ENCODE data around the gene ABCC1. TPM values are rescaled to one million over a fixed set of nuclear protein-coding genes. Genes with fewer than 3 reads are reported as not detected.
"Not testable (repeated sequence)": the region's sequence is repeated elsewhere in the genome, so short reads cannot be mapped to it uniquely, and the experiment has no call there.

Gene ABCC1
- 4.5 TPM for polyA plus RNA-seq (ENCODE audit: insufficient read length)

DNA sequence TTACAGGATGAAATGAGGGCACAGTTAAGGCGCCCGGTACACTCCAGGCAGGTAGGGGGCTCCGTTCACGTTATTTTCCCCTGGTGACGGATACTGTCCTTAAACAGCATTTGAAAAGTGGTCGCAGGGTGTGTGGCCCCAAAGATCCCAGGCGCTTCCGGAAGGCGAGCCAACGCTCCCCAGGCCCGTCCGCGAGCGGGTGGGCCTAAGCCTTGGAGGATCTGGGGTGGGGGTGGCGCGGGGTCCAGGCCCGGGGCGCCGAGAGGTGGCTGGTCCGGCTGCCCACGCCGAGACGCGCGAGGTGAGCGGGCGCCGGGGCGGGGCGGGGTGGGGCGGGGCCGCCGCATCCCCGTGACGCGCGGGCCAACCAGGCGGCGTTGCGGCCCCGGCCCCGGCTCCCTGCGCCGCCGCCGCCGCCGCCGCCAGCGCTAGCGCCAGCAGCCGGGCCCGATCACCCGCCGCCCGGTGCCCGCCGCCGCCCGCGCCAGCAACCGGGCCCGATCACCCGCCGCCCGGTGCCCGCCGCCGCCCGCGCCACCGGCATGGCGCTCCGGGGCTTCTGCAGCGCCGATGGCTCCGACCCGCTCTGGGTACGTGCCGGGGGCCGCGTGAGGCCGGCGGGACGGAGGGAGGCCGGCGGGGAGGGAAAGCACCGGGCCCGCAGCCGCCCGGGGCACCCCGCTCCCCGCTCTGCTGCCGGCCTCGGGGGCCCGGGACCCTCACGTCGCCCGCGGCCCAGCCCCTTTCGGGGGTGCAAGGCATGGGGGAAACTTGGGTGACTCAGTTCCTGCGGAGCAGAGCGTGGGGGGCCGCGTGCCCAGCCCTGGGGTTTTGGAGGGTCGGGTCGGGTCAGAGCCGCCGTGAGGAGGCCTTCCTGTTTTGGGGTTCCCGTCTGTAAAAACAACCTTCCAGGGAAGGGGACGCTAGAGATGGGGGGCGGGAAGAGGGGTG, at the start of gene ABCC1:
Gene ABCC1 (plus strand): TSS at position 407 of the 951 bp plus-strand sequence. CDS start 136 bp downstream, at position 543.
- DNase-seq, result peak; percentile 32

DNA sequence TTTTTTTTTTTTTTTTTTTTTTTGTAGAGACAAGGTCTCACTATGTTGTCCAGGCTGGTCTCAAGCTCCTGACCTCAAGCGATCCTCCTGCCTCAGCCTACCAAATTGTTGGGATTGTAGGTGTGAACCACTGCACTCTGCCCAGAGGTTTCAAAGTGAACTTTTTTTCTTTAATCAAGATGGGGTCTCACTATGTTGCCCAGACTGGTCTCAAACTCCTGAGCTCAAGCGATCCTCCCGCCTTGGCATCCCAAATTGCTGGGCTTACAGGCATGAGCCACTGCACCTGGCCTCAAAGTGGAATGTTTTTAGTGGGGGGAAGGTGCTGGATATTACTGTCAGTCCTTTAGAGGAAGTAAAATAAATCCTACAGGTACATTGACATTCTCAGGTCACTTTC, 49.1 kb upstream of the ABCC1 start:
- no peak for DNase-seq

- DNase-seq, result no peak
These were observed 48.4 kb upstream of the ABCC1 start for GRCh38 chr16:15900901-15901500.

GRCh38 chr16:15903960-15904359, 45.5 kb upstream of the ABCC1 start:
- DNase-seq, result no peak

GRCh38 chr16:15906439-15906838, 43.0 kb upstream of the ABCC1 start:
- DNase-seq, result no peak

- no peak for DNase-seq
These were observed 41.4 kb upstream of the ABCC1 start for GRCh38 chr16:15907863-15908478.

DNA sequence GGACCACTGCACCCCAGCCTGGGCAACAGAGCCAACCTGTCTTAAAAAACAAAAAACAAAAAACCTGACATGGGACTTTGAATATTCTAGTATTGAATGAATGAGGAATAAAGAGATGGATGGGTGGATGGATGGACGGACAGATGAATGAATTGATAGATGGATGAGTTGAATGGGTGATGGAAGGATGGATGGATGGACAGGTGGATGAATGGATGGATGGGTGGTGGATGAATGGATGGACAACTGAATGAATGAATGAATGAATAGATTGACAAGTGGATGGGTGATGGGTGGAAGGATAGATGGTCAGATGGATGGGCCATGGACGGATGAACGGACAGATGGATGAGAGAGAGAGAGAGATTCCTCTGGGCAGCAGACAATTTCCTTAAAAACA, 38.2 kb upstream of the ABCC1 start:
- DNase-seq, result no peak

DNA sequence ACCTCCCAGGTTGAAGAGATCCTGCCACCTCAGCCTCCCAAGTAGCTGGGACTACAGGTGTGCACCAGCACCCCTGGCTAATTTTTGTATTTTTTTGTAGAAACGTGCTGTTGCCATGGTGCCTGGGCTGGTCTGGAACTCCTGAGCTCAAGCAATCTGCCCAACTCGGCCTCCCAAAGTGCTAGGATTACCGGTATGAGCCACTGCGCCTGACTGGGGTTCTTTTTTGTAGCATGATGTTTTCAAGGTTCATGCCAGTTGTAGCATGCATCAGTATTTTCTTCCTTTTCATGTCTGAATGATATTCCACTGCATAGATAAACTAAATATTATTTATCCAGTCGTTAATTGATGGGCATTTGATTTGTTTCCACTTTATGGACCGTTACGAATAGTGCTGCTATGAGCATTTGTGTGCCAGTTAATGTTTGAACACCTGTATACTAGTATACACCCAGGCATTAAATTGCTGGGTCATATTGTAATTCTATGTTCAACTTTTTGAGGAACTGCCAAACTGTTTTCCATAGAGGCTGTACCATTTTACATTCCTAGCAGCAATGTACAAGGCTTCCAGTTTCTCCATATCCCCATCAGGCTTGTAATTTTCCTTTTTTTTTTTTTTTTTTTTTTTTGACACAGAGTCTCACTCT, 36.2 kb upstream of the ABCC1 start:
- DNase-seq, result no peak

DNA sequence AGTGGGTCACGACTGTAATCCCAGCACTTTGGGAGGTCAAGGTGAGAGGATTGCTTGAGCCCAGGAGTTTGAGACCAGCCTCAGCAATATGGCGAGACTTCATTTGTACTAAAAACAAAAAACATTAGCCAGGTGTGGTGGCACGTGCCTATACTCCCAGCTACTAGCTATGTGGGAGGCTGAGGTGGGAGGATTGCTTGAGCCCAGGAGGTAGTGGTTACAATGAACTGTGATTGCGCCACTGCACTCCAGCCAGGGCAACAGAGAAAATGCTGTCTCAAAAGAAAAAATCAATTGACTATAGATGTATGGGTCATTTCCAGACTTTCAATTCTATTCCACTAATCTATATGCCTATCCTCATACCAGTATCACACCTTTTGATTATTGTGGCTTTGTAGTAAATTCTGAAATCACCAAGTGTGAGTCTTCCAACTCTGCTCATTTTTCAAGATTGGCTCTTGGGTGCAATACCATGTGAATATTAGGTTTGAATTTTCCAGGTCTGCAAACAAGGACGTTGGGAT, 33.8 kb upstream of the ABCC1 start:
- no peak for DNase-seq

- DNase-seq, result no peak
These were observed 33.1 kb upstream of the ABCC1 start for GRCh38 chr16:15916323-15916722.

GRCh38 chr16:15918314-15918713, 31.1 kb upstream of the ABCC1 start:
- not testable (repeated sequence) for DNase-seq

DNA sequence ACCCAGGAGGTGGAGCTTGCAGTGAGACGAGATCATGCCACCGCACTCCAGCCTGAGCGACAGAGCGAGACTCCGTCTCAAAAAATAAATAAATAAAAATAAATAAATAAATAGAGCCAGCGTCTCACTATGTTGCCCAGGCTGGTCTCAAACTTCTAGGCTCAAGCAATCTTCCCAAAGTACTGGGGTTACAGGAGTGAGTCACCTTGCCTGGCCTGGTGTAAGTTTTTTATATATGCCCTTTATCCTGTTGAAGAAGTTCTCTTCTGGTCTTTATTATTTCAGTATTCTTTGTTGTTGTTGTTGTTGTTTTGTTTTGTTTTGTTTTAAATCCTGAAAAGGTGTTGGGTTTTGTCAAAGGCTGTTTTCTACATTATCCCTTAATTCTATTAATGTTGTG, 30.1 kb upstream of the ABCC1 start:
- DNase-seq, result no peak

- no peak for DNase-seq
These were observed 24.4 kb upstream of the ABCC1 start for GRCh38 chr16:15924996-15925395.

DNA sequence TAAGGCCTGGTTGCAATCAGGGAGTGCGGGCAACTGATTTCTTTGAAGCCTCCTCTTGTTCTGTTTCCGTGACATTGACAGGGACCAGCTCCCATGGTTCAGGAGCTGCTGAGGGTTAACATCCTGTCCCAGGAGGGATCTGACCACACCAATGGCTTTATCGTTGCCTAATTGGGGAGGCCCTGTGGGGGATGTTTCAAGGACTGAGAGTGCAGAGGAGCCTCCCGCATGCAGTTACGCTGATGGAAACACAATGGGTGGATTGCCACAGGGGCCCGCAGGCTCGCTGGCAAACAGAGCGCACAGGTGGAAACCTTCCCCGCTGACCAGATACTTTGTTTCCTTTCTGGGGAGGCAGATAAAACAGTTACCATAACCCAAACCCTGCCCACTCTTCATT, 23.8 kb upstream of the ABCC1 start:
- no peak for DNase-seq

GRCh38 chr16:15928261-15929104, 20.9 kb upstream of the ABCC1 start:
- no peak for DNase-seq

DNA sequence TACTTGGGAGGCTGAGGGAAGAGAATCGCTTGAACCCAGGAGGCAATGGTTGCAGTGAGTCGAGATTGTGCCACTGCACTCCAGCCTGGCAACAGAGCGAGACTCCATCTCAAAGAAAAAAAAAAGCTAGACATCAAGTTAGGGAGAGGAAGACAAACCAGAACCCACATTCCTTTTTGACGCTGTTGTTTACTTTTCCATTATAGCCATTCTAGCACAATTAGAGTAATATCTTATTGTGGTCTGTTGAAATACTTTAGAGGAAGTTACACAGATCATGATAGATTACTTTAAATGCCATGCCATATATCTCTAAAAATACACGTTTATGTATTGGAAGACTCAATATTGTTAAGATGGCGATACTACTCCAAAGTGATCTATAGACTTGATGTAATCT, 16.5 kb upstream of the ABCC1 start:
- DNase-seq, result no peak

DNA sequence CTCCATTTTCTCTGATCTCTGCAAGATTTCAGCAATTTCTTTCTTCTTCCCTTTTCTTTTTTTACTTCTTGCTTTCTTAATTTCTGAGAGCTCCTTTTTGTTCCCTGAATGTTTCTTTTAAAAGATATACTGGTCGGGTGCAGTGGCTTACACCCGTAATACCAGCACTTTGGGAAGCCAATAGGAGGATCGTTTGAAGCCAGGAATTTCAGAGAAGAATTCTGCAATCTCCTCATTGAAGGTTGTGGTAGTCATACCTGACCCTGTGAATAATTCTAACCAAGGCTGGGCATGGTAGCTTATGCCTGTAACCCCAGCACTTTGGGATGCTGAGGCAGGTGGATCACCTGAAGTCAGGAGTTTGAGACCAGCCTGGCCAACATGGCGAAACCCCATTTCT, 15.6 kb upstream of the ABCC1 start:
- DNase-seq, result no peak

DNA sequence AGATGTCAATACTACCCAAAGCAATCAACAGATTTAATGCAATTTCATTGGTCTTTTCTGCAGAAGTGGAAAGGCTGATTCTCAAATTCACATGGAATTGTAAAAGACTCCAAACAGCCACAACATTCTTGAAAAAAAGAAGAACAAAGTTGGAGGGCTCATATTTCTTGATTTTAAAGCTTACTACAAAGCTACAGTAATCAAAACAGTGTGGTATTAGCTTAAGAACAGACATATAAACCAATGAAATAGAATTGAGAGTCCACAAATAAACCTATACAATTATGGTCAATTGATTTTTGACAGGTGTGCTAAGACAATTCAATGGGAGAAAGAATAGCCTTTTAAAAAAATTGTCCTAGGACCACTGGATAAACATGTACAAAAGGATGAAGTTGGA, 14.4 kb upstream of the ABCC1 start:
- DNase-seq, result no peak

GRCh38 chr16:15936809-15937208, 12.6 kb upstream of the ABCC1 start:
- DNase-seq, result not testable (repeated sequence)

- DNase-seq, result no peak
These were observed 6.3 kb upstream of the ABCC1 start for GRCh38 chr16:15942931-15943690.
